ENCODE measurements around the gene DBR1. TPM values are rescaled to one million over a fixed set of nuclear protein-coding genes. Genes with fewer than 3 reads are reported as not detected.
"Not testable (repeated sequence)": the region's sequence is repeated elsewhere in the genome, so short reads cannot be mapped to it uniquely, and the experiment has no call there.

DBR1 gene
- total RNA-seq, 1 experiment from 2014 or later = 31.9 TPM

GRCh38 chr3:138186803-138187295, 12.1 kb upstream of the DBR1 start:
- peak; percentile 88 for DNase-seq (ENCODE audit: low spot score)

DNA sequence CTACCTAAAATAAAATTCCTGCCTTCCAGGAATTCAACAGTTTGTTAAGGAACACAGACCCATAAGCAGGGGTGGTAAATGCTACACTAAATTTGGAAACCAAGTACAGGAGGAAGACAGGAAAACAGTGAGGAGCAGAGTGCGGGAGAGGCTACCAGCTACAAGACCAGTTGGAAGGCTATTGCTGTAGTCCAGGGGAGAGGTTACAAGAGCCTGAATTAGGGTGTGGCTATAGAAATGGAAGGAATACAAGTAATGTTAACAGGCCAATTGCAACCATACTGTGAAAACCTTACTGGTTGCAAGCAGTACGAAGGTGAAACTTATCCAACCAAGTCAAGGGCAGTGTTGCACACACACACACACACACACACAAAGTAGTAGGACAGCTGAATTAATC, 11.5 kb upstream of the DBR1 start:
- DNase-seq (ENCODE audit: low spot score) = no peak

GRCh38 chr3:138184994-138185393, 10.3 kb upstream of the DBR1 start:
- DNase-seq (ENCODE audit: low spot score) = no peak

GRCh38 chr3:138180375-138181029, 5.8 kb upstream of the DBR1 start:
- DNase-seq (ENCODE audit: low spot score) = peak; percentile 59

DNA sequence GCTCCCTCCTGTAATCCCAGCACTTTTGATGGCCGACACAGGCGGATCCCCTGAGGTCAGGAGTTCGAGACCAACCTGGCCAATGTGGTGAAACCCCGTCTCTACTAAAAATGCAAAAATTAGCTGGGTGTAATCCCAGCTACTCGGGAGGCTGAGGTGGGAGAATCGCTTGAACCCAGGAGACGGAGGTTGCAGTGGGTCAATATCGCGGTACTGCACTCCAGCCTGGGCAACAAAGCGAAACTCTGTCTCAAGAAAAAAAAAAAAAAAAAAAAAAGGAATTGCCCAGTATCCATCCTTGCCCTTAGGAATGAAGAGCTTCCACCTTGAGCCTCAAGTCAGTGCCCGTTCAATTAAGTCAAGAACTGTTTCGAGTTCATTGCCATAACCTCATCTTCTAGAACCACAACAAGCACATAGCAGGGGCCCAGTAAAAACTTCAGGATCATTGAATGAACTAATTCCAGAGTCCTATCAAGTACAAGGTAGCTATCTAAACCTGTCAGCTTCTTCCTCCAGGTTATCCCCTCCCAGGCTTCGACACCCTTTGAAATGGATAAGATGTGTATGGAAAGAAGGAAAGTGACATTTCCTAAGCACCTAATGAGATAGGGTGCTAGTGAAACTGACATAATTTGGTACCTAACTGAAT, 826 bp downstream of the DBR1 start:
- no peak for DNase-seq (ENCODE audit: low spot score)

DNA sequence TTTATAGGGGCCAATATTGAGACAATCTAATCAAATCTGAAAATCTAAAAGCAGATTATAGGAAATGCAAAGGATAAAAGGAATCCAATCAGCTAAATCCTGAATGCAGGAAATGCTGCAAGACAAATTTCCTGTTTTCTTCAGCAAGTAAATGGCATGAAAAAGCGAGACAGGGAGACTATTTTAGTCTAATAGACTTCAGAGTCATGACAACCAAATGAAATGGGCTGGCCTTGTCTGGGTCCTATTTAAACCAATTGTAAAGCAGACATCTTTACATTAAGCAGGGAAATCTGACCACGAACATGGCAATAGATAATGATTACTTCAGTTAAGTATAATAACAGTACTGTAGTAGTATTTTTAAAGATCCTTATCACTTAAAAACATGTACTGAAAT, 2.1 kb downstream of the DBR1 start:
- DNase-seq (ENCODE audit: low spot score) = no peak

DNA sequence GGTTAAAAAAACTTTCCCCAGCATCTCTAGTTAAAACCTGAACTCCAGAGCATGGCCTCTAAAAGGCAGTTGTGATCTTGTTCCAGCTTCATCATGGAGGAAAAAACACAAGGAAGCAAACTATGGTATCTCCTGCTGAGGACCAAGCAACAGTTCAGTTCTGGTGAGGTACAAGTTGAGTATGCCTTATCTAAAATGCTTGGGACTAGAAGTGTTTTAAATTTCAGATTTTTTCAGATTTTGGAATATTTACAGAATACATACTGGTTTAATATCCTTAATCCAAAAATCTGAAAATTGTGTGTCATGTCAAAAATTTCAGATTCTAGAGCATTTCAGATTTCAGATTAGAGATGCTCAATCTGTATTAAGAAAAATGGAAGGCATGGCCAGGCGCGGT, 9.7 kb downstream of the DBR1 start:
- DNase-seq (ENCODE audit: low spot score) = no peak

GRCh38 chr3:138157743-138158142, 17.0 kb downstream of the DBR1 start:
- DNase-seq (ENCODE audit: low spot score) = no peak

DNA sequence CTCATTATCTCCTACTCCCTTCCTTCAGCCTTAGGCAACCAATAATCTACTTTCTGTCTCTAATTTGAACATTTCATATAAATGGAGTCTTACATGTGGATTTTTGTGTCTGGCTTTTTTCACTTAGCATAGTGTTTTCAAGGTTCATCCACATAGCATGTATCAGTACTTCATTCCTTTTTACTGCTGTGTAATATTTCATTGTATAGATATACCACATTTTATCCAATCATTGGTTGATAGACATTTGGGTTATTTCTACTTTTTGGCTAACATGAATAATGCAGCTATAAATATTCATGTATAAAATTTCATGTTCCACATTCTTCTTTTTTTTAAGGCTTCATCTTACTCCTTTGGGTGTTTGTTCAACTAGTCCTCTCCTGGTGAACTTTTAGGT, 20.2 kb downstream of the DBR1 start:
- no peak for DNase-seq (ENCODE audit: low spot score)

DNA sequence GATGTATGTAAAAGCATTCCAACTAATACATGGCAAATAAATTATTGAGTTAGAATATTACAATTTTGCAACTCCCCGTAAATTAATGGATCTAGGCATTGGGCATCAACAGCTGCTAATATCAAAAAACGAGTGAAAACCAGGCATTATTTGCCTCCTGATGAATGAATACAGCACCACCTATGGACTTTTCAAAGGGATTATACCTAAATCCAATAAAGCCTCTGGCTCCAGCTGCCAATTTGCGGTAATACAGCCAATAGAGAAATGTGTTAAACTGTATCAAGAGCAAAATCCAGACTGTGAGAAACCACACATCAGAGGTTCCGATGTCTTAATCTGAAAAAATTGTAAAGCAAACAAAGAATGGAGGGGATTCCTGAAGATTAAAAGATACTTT, 26.2 kb downstream of the DBR1 start:
- no peak for DNase-seq (ENCODE audit: low spot score)

DNA sequence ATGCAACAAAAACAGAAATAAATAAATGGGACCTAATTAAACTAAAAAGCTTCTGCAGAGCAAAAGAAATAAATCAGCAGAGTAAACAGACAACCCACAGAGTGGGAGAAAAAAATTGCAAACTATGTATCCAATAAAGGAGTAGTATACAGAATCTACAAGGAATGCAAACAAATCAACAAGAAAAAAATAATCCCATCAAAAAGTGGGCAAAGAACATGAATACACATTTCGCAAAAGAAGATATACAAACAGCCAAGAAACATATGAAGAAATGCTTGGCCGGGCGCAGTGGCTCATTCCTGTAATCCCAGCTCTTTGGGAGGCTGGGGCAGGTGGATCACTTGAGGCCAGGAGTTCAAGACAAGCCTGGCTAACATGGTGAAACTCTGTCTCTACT, 32.5 kb downstream of the DBR1 start:
- not testable (repeated sequence) for DNase-seq (ENCODE audit: low spot score)

- no peak for DNase-seq (ENCODE audit: low spot score)
These were observed 33.8 kb downstream of the DBR1 start for GRCh38 chr3:138140940-138141339.

DNA sequence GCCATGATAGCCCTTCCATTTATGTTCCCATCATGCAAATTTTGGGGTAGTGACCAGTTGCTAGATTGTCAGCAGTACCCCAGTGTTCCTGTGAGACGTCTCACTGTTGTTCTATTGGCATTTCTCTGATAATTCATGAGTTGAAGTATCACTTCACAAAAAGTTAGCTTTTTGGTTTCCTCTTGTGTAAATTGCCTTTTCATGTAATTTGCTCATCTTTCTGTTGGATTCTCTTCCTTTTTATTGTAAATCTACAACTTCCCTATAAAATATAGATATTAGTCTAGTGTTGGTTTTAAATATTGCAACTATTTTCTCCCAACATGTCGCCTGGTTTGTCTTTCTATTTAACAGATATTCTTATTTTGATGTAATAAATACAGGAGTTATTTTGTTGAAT, 35.0 kb downstream of the DBR1 start:
- DNase-seq (ENCODE audit: low spot score) = no peak

DNA sequence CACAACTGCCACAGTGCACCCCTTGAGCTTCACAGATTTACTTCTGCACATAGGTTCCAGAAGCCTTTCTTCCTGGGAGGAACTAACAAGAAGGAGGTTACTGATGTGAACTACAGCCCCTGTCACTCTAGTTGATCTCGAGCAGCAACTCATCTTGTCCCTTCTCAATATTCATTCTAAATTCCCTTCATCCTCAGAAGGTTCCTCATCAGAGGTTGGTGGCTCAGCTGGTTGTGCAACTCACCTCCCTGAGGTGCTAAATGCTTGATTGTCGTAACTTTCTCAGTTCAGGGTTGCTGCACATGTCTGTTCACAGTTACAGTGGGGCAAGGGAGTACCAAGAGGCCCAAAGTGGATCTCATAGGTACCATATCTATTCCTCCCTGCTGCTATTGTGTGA, 36.9 kb downstream of the DBR1 start:
- no peak for DNase-seq (ENCODE audit: low spot score)

GRCh38 chr3:138136201-138136600, 38.5 kb downstream of the DBR1 start:
- DNase-seq (ENCODE audit: low spot score) = no peak

DNA sequence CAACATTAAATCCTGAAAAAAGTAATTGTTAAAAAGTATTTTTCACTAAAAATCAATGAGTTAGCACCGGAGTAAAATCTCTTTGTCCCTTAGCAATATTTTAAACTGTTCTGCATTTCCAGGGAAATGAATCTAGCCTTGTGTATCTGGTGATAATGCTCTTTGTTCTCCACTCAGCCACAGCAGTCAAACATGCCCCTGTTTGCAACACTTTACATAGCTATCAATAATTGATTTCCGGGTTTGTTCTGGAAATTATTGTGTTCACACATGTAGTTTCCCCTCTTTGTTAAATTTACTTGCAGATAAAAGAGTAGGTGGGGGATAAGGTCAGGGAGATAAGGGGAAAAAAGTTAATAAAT, 38.9 kb downstream of the DBR1 start:
- DNase-seq (ENCODE audit: low spot score) = no peak

GRCh38 chr3:138135146-138135832, 39.4 kb downstream of the DBR1 start:
- no peak for DNase-seq (ENCODE audit: low spot score)

DNA sequence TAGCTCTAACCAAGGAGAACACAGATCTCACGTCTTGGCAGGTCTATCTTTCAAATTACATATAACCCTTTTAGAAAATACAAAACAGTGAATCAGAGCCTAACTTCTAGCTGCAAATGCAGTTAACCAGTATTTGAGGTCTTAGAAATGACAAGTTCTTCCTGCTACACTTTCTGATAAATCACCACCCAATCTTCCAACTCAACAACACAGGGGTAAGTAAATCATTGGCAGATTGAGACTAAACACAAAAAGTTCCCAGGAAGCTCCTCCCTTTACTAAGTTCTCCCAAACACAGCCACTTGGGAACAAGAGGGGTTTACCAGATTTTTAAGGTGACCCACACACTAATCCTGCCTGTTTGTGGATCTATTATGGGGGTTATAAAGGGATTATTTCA, 42.5 kb downstream of the DBR1 start, which contains the start of gene A4GNT:
A4GNT (minus strand) TSS at position 152 of the 400 bp plus-strand sequence. CDS start 1,134 bp downstream, outside the sequence.
- DNase-seq (ENCODE audit: low spot score) = no peak

- DNase-seq (ENCODE audit: low spot score) = no peak
These were observed 46.9 kb downstream of the DBR1 start for GRCh38 chr3:138127636-138128365.

DNA sequence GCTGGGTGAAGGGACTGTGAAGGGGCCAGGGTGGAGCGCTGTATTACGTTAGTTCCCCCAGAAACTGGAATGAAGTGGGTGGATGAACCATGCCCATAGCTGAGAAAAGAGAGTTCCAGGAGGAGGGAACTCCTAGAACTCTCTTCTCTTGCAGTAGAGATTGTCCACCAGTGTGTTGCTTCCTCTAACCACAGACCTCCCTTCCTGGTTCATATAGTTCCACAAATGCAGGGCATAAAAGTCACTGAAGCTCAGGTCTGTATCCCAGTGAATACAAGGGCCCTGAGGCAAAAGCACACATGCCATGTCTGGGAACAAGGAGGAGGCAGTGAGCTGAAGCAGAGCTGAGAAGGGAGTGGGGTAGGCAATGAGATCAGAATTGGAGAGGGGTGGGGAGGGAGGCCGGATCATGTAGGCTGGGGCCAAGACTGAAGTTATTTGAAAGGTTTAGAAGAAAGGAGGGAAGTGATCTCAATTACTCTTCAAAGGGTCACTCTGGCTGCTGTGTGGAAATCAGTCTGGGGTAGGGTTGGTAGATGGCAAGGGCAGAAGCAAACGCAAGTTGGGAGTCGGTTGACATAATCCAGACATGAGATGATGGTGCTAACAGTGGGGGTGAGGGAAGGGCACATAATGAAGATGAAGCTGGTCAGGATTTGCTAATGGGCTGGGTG, 49.0 kb downstream of the DBR1 start:
- peak; percentile 45 for DNase-seq (ENCODE audit: low spot score)

- DNase-seq (ENCODE audit: low spot score) = no peak
These were observed 49.9 kb downstream of the DBR1 start for GRCh38 chr3:138124706-138125355.

All from H4 (cell line).